Lung (tissue), 12 donors: ENCODE measurements around the gene PRDM16. TPM values are rescaled to one million over a fixed set of nuclear protein-coding genes. Genes with fewer than 3 reads are reported as not detected.

Experiments used
- ATAC-seq: fragments of 200-7000 bp; cut with Tn5 transposase; one replicate; pipeline ENCODE4 v1.9.1; 2020; ENCODE audit warnings: moderate number of reproducible peaks; ENCODE audit not compliant: insufficient read depth, low FRiP score
- DNase-seq, 3 donors: peaks; one replicate each; pipeline ENCODE4 v3.0.0-alpha.2; 2013 to 2017
- H3K27ac ChIP-seq, 2 donors: one replicate each; pipeline ENCODE4 v1.5.1; 2013; ENCODE audit warnings: mild to moderate bottlenecking in 2 of 2, moderate library complexity in 2 of 2, control low read depth in 1 of 2, inconsistent platforms in 1 of 2, low read depth in 1 of 2, low read length in 1 of 2
- H3K27me3 ChIP-seq, 3 donors: one replicate each; pipeline ENCODE4 v1.5.1; 2013; ENCODE audit warnings: low read length in 2 of 3; ENCODE audit not compliant: control insufficient read depth in 3 of 3, insufficient read depth in 3 of 3
- H3K36me3 ChIP-seq, 4 donors: one replicate each; pipeline ENCODE4 v1.5.1; 2013; ENCODE audit warnings: low read length in 4 of 4, mild to moderate bottlenecking in 1 of 4, moderate library complexity in 1 of 4; ENCODE audit not compliant: control insufficient read depth in 4 of 4, insufficient read depth in 4 of 4
- H3K4me1 ChIP-seq, 5 donors: one replicate each; pipeline ENCODE4 v1.5.1; 2013; ENCODE audit warnings: low read length in 5 of 5, mild to moderate bottlenecking in 2 of 5, moderate library complexity in 1 of 5; ENCODE audit not compliant: control insufficient read depth in 5 of 5, insufficient read depth in 5 of 5
- H3K4me3 ChIP-seq: one replicate; pipeline ENCODE4 v1.5.1; 2013; ENCODE audit warnings: mild to moderate bottlenecking, control low read depth, moderate library complexity
- H3K9ac ChIP-seq, 2 donors: one replicate each; pipeline ENCODE4 v1.5.1; 2013; ENCODE audit warnings: low read length in 2 of 2, control low read depth in 1 of 2; ENCODE audit not compliant: insufficient read depth in 1 of 2
- H3K9me3 ChIP-seq, 4 donors: one replicate each; pipeline ENCODE4 v1.5.1; 2013; ENCODE audit warnings: low read length in 3 of 4, mild to moderate bottlenecking in 1 of 4, moderate library complexity in 1 of 4; ENCODE audit not compliant: control insufficient read depth in 4 of 4, insufficient read depth in 3 of 4
- CTCF ChIP-seq: IDR thresholded peaks from 2 replicates; pipeline ENCODE4 v1.5.1; 2012; ENCODE audit warnings: mild to moderate bottlenecking; ENCODE audit errors: control extremely low read depth, extremely low read depth
- WGBS, 2 donors: extraction: QIAGEN DNeasy Blood & Tissue Kit; methylation state at CpG; one replicate each; pipeline ENCODE4 v1.1.7; 2013; 5-methylcytosine and 5-hydroxymethylcytosine counted together
- polyA plus RNA-seq, 2 donors: library from polyadenylated mRNA; stranded (reverse); fragments of 200-250 nt; gene quantifications; one replicate each; pipeline ENCODE4 v1.2.1, GENCODE V29; 2013
- total RNA-seq, 2 donors: library from RNA; depleted of rRNA in 1 of 2; stranded (reverse); fragments of >200 nt in 1 of 2; gene quantifications; one replicate each; pipeline ENCODE4 v1.2.1, GENCODE V29; 2014 to 2021
- donor health status: control.
- donor health status: control.
- donor health status: Bipolar disorder and iron deficiency.
- donor health status: healthy.
- donor health status: DM: yes; HTN: yes; CAD: no.

PRDM16 gene
- total and polyA plus RNA-seq, 4 donors: 2.4 to 36.5 (median 13.1) TPM

GRCh38 chr1:3169665-3170356, 100.8 kb downstream of the PRDM16 start:
- TF ChIP-seq CTCF: no peak
- no peak for DNase-seq
- 64 to 69% methylated on average over 35 of the region's 35 CpGs for WGBS, 2 donors
- Histone ChIP-seq H3K27me3 (no peaks in the 10 kb centered on the region), H3K4me3 (no peak overlapping the region), H3K9me3 (no peaks in the 10 kb centered on the region), H3K4me1 (peaks cover 8 to 62% (median 25%) of the 10 kb centered on the region in 5 donors), H3K27ac (peak overlapping the region in 1 of 2 donors; percentile 74), H3K36me3 (no peaks in the 10 kb centered on the region), H3K9ac (no peak overlapping the region)
- ATAC-seq: no peak

- DNase-seq (peak; percentile 94 to 95 (median 94)), ATAC-seq (peak; percentile 37)
- Histone ChIP-seq H3K27me3 (no peaks in the 10 kb centered on the region), H3K27ac (peak overlapping the region; percentile 68 to 74), H3K9ac (peak overlapping the region; percentile 26 to 79), H3K36me3 (no peaks in the 10 kb centered on the region), H3K4me1 (peaks cover 12 to 72% (median 31%) of the 10 kb centered on the region in 5 donors), H3K9me3 (no peaks in the 10 kb centered on the region), H3K4me3 (no peak overlapping the region)
- WGBS, 2 donors: 1 to 2% methylated on average over 37 to 40 of the region's 40 CpGs
- no peak for TF ChIP-seq CTCF
Observed at GRCh38 chr1:3170561-3171453, 101.8 kb downstream of the PRDM16 start.

GRCh38 chr1:3171761-3172160, 102.8 kb downstream of the PRDM16 start:
- H3K9me3 ChIP-seq: no peaks in the 10 kb centered on the region

More at GRCh38 chr1:3171761-3172160, 102.8 kb downstream of the PRDM16 start:
- Histone ChIP-seq H3K27me3 (no peaks in the 10 kb centered on the region), H3K27ac (peak overlapping the region in 1 of 2 donors; percentile 74), H3K9ac (no peak overlapping the region), H3K4me3 (no peak overlapping the region), H3K4me1 (peaks cover 12 to 72% (median 31%) of the 10 kb centered on the region in 5 donors), H3K36me3 (no peaks in the 10 kb centered on the region)
- TF ChIP-seq CTCF: no peak
- ATAC-seq (no peak), DNase-seq (no peak)
- WGBS, 2 donors: 83% methylated on average over 18 to 19 of the region's 19 CpGs
